ENCODE data around the gene THBS3.

DNA sequence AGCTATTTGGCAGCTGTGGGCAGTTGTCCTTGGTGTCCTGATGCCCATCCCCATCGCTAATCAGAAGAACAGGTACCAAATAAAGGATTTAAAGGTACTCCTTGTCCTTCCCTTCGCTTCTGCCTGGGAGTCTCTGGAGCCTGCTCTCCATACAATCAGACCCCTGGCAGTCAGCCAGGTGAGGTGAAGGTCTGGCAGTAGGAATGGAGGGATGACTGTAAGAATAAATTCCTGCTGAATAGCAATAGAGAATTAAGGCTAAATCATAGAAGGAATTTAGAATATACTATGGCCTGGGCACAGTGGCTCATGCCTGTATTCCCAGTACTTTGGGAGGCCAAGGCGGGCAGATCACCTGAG lies 9.2 kb downstream of the THBS3 start:
- TF ChIP-seq RAD21 (IDR thresholded peaks at IDR 0.05; ENCODE audit: low read depth) (no peak), EP300 (IDR thresholded peaks at IDR 0.05; ENCODE audit: borderline replicate concordance) (no peak), YY1 (IDR thresholded peaks at IDR 0.05; ENCODE audit: low read depth) (no peak), NFIC (IDR thresholded peaks at IDR 0.05) (no peak), CREB1 (IDR thresholded peaks at IDR 0.05; ENCODE audit: low read depth) (no peak), EGR1 (IDR thresholded peaks at IDR 0.05) (no peak), TCF12 (IDR thresholded peaks at IDR 0.05; ENCODE audit: low read depth) (no peak), TEAD4 (IDR thresholded peaks at IDR 0.05) (no peak)
- TF ChIP-seq, protein P1, sequence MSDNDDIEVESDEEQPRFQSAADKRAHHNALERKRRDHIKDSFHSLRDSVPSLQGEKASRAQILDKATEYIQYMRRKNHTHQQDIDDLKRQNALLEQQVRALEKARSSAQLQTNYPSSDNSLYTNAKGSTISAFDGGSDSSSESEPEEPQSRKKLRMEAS (IDR thresholded peaks at IDR 0.05) = no peak
